ENCODE measurements around the gene MYO10.
"Not testable (repeated sequence)": the region's sequence is repeated elsewhere in the genome, so short reads cannot be mapped to it uniquely, and the experiment has no call there.

The MYO10 gene

GRCh38 chr5:16855898-16856297 is 80.2 kb downstream of the MYO10 start:
- no peak for DNase-seq

DNA sequence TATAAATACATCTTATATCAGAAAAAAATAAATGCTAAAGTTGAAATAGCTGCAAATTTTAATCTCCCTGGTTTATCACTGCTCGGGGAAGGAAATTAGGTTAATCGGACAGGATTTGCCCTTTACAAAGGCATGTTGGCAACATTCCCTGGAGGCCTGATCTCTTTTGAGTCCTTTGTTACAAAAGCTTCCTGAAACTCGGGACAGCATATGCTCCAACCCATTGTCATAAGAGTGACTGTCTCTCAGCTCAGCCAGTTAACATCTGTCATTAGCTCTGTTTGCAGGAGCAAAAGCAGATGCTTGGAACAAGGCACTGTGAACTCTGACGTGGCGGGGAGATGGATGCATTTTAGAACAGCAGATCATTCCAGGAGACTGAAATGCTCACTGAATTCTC is 80.6 kb downstream of the MYO10 start:
- no peak for DNase-seq

- DNase-seq, result no peak
These were observed 81.7 kb downstream of the MYO10 start for GRCh38 chr5:16854351-16854750.

DNA sequence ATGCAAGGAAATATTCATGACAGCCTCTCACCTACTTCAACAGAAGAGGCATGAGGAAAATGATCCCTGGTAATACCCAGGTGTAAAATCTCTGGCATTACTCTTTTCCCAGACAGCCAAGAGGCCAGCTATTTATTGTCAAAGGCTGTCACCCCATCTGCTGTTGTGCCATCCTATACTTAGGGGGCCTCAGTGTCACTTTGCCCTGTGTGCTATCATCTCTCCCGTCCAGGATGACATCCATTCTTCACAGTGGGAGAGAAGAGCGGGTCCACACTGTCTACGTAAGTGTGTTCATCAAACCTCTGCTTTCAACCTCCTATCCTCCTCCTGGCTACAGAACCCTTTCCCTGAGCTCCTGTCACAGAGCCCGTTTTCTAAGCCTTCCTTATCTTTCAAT is 82.6 kb downstream of the MYO10 start:
- DNase-seq, result no peak

GRCh38 chr5:16852251-16853005 is 83.7 kb downstream of the MYO10 start:
- no peak for DNase-seq

DNA sequence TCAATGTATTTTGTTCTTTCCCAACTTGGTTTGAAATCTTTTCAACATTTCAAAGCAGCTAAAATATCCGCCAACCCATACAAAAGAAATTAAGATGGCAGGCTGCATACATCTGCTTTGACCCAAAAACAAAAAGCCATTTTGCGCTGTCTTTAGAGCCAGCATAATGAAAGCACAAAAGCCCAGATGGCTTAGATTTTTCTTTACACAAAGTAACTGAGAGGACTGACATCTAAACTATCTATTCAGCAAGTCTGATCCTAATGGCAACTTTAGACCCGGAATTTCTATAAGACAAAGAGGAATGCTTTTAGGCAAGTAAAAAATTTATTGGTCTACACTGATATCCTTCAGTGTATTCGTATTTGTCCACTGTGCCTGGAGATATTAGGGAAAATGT is 86.3 kb downstream of the MYO10 start:
- DNase-seq, result no peak

- DNase-seq, result no peak
These were observed 86.9 kb downstream of the MYO10 start for GRCh38 chr5:16849181-16849580.

DNA sequence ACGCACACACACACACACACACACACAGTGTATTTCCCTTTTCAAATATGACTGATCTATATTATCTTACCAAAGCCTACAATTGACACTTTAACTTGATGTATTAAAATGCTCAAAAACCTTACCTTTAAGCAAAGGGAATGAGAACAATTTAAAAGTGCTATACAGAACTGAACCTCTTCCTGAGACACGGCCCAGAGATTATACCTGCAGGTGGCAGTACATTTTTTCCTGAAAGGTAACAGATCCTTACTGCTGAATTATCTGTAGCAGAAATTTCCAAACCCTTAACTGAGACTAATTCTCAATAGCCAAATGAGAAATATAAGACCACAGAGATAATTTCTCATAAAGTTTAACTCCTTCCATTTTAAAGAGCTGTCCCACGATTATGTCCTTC is 91.1 kb downstream of the MYO10 start:
- no peak for DNase-seq

GRCh38 chr5:16842896-16843295 is 93.2 kb downstream of the MYO10 start:
- DNase-seq, result no peak

- DNase-seq, result no peak
These were observed 94.7 kb downstream of the MYO10 start for GRCh38 chr5:16841416-16841815.

DNA sequence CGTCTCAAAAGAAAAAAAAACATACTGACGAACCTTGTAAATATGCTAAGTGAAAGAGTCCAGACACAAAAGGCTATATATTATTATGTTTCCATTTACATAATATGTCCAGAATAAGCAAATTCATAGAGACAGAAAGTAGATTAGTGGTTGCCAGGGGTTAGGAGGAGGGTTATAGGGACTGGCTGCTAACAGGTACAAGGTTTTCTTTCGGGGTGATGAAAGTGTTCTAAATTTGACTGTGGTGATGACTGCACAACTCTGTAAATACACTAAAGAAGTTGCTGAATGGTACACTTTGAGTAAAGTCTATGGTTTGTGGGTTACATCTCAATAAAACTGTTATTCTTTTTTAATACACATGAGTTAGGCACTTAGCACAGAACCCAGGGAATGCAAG is 98.8 kb downstream of the MYO10 start:
- no peak for DNase-seq

DNA sequence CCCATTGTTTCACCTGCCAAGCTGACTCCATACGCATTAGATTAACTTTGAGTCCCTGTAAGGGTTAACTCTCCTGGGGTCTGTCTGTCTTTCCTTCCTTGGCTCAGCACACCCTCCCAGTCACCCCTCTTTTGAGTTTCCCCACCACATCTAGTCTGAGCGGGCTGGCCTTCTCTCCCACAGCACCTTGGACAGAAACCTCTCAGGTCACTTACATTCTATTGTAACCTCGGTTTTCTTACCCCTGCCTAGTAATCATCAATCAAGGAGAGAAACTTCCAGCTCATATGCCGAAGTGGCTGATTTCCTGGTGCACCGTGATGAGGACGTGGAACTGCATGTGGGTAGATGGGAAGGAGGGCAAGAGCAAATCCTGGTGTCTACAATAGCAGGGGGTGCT is 102.1 kb downstream of the MYO10 start:
- DNase-seq, result no peak

DNA sequence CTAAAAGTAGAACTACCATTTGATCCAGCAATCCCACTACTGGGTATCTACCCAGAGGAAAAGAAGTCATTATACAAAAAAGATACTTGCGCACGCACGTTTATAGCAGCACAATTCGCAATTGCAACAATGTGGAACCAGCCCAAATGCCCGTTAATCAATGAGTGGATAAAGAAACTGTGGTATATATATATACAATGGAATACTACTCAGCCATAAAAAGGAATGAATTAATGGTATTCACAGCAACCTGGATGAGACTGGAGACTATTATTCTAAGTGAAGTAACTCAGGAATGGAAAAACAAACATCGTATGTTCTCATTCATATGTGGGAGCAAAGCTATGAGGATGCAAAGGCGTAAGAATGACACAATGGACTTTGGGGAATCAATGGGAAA is 104.8 kb downstream of the MYO10 start:
- DNase-seq, result not testable (repeated sequence)

DNA sequence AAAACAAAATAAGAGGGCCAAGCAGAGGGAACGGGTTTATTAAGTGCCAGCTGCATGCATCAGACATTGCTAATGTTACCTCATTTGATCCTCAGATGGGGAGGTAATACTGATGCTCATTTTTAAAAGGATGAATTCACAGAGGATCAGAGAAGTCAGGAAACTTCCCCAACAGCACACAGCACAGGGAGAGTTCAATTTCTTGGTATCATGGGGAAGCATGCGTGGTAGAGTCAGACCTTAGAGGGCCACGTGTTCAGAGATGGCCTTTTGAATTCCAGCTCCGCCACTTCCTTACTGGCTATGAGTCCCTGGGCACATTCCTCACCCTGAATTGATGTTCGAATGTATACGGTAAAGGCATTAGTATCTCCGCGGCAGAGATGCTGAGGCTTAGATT is 108.3 kb downstream of the MYO10 start:
- no peak for DNase-seq

- no peak for DNase-seq
These were observed 109.5 kb downstream of the MYO10 start for GRCh38 chr5:16826379-16827125.

DNA sequence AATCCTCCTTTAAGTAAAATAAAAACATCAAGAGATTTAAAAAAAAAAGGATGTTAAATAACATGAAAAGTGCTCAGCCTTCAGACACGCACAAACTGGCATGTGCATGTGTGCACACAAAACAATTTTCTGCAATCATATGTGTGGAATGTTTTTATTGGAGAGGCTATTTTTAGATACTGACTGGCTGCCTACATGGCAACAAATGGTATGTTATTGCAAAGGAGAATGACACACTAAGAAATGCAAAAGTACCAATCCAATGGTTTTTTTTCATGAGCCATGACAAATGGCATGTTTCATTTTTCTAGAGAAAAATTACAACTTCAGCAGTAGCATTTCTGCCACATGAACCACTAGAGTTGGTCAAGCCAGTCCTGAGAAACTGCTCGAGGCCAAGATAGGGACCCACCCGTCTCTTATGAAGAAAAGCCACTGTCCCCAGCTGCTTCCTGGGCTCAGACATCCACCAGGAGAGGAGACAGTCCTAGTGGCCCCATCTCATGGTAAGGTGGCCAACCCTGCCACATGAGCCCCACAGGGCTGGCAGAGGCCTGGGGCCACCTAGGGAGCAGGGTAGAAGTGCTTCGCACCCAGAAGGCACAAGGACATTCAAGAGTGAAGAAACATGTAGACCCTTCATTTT is 116.4 kb downstream of the MYO10 start:
- no peak for DNase-seq

- no peak for DNase-seq
These were observed 120.7 kb downstream of the MYO10 start for GRCh38 chr5:16815432-16815831.

GRCh38 chr5:16812911-16813310 is 123.2 kb downstream of the MYO10 start:
- no peak for DNase-seq

DNA sequence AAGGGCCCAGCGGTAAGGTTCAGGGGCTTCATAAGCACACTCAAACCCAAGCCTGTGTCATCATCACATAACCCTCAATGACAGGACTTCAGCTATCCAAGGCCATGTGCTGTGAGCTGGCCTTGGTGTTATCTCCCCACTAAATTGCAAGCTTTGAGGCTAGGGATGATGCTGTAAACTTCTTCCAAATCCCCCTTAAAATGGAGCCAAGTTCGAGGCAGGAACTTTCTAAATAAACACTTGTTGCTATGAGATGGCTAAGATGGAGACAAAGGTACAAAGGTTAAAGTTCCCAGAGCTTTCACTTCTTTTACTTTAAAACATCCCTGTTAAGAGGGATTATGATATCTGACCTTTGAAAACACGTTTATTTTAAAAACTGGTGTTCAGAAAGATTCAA is 123.6 kb downstream of the MYO10 start:
- DNase-seq, result no peak

DNA sequence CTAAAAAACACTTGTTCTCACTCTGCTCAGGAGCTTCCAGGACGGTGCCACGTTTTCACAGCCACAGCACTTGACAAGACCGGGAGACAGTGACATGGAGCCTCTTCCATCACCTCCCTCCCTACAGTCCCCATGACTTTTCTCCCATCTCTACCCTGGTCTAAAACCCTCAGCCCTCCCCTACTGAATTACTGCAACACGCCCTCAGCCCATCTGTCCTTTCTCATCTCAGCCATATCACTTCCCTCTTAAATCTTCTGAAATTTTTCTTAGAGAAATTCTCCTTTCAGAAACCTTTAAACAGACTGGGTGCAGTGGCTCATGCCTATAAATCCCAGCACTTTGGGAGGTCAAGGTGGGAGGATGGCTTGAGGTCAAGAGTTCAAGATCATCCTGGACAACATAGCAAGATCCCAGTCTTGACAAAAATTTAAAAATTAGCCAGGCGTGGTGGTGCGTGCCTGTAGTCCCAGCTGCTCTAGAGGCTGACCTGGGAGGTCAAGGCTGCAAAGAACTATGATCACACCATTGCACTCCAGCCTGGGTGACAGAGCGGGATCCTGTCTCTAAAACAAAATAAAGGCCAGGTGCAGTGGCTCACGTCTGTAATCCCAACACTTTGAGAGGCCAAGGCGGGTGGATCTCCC is 125.8 kb downstream of the MYO10 start:
- DNase-seq, result no peak

DNA sequence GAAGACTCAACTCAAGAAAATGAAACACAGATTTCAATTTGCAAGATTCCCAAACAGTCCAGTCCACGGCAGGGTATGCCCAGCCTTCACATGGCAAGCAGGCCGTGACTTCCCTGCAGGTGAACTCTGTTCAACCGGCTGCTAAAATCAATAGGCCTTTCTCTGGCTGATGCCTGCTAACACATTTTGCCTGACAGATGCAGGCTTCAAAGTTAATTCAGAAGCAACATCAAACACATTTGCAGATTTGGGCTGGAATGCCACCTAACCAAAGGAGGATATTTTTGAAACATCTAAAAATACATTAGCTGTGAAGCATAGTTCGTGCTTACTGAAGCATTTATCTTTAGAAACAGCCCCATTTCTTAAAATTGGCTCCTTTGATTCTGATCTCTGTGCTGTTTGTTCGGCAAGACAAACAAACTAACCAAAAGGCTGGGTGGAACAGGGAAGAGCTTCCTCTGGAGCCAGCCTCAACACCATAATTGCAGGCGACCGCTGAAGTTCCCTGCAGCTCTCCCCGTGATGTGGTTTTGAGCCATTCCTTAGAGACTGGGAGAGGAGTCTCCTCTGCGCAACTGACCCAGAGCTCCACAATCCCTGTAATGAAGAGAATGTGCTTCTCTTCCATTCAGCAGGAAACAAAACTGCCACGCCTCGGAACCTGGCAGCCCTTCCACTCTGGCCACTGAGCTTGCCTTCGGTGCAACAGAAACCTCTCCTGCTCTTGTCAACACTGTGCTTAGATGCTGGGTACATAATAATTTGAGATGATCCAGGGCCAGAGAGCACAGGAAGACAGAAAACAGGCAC is 126.5 kb downstream of the MYO10 start:
- DNase-seq, result no peak

DNA sequence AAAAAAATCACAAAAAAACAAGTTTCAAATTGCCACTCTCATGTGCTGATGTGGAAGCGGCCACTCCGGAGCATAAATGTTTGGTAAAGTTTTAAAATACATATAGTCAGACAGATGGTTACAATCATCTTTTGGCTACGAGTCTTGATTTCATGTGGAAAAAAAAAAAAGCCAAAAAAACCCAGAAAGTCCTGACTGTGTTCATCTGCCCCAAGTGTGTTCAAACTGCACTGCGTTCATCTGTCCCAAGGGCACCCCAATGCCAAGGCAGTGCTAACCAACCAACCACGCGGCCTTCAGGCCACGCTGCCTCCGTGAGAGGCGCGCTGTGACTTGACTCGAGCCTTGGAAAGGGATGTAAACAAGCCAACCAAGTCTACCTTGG is 127.1 kb downstream of the MYO10 start:
- DNase-seq, result no peak

DNA sequence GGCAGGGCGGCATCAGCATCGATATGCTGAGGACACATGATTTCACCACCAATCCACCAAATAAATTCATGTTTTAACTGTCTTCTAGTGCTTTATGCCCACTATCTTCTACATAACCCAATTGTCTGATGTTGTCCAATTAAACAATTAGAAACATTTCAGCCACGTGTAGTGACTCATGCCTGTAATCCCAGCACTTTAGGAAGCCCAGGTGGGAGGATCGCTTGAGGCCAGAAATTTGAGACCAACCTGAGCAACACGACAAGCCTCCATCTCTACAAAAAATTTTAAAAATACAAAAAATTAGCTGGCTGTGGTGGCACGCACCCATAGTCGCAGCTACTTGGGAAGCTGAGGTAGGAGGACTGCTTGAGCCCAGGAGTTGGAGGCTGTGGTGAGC is 128.1 kb downstream of the MYO10 start:
- no peak for DNase-seq
